Thymus (tissue), 11 donors: Measurements from ENCODE around the gene PRF1. TPM values are rescaled to one million over a fixed set of nuclear protein-coding genes. Genes with fewer than 3 reads are reported as not detected.
A peak's percentile ranks its signal among the peaks of the same experiment; 100 is the strongest.

Experiments
- DNase-seq, 9 donors: peaks; one replicate each; pipeline ENCODE4 v3.0.0-alpha.2; 2013; ENCODE audit warnings: low spot score in 9 of 9, low read depth in 6 of 9, missing footprints in 1 of 9
- H3K27ac ChIP-seq, 2 donors: one replicate each; pipeline ENCODE4 v1.5.1; 2013; ENCODE audit warnings: control low read depth in 1 of 2, low read depth in 1 of 2, low read length in 1 of 2, mild to moderate bottlenecking in 1 of 2, moderate library complexity in 1 of 2
- H3K27me3 ChIP-seq, 2 donors: one replicate each; pipeline ENCODE4 v1.5.1; 2013; ENCODE audit warnings: low read length in 1 of 2; ENCODE audit not compliant: control insufficient read depth in 2 of 2, insufficient read depth in 1 of 2
- H3K36me3 ChIP-seq, 2 donors: one replicate each; pipeline ENCODE4 v1.5.1; 2013; ENCODE audit warnings: low read length in 1 of 2, mild to moderate bottlenecking in 1 of 2, moderate library complexity in 1 of 2; ENCODE audit not compliant: control insufficient read depth in 2 of 2, insufficient read depth in 2 of 2
- H3K4me1 ChIP-seq, 2 donors: one replicate each; pipeline ENCODE4 v1.5.1; 2013; ENCODE audit warnings: low read length in 2 of 2; ENCODE audit not compliant: control insufficient read depth in 2 of 2, insufficient read depth in 2 of 2
- H3K4me3 ChIP-seq, 2 donors: one replicate each; pipeline ENCODE4 v1.5.1; 2013; ENCODE audit warnings: low read length in 2 of 2, control low read depth in 1 of 2, mild to moderate bottlenecking in 1 of 2
- H3K9me3 ChIP-seq, 2 donors: one replicate each; pipeline ENCODE4 v1.5.1; 2013; ENCODE audit warnings: low read length in 1 of 2, mild to moderate bottlenecking in 1 of 2; ENCODE audit not compliant: control insufficient read depth in 2 of 2, insufficient read depth in 1 of 2
- WGBS: extraction: QIAGEN DNeasy Blood & Tissue Kit; methylation state at CpG from one replicate; pipeline ENCODE4 v1.1.7; 2013; 5-methylcytosine and 5-hydroxymethylcytosine counted together
- polyA plus RNA-seq: library from polyadenylated mRNA; stranded (reverse); fragments of 200-250 nt; gene quantifications from one replicate; pipeline ENCODE4 v1.2.3, GENCODE V29; 2013
- total RNA-seq: library from RNA; stranded (reverse); fragments of 120-200 nt; gene quantifications from one replicate; pipeline ENCODE4 v1.2.4, GENCODE V29; 2013
- donor health status: healthy.

Gene PRF1
- total and polyA plus RNA-seq, 2 donors: 9.1 to 12.3 TPM

GRCh38 chr10:70575874-70576802, 26.4 kb downstream of the PRF1 start:
- H3K4me3 ChIP-seq: no peak overlapping the region
- H3K9me3 ChIP-seq: peaks cover 0 to 3% of the 10 kb centered on the region in 2 donors
- peaks cover 6 to 31% of the 10 kb centered on the region in 2 donors for H3K4me1 ChIP-seq
- peak overlapping the region in 1 of 2 donors; percentile 2 for H3K27ac ChIP-seq
- no peaks in the 10 kb centered on the region for H3K36me3 ChIP-seq
- WGBS: 14% methylated on average over 12 of the region's 12 CpGs
- peak in 1 of 9 donors; percentile 54 for DNase-seq
- H3K27me3 ChIP-seq: no peaks in the 10 kb centered on the region

GRCh38 chr10:70575486-70575873, 27.1 kb downstream of the PRF1 start:
- peak overlapping the region in 1 of 2 donors; percentile 2 for H3K27ac ChIP-seq
- peaks cover 0 to 3% of the 10 kb centered on the region in 2 donors for H3K9me3 ChIP-seq
- 72% methylated on average over 4 of the region's 4 CpGs for WGBS
- no peak for DNase-seq
- no peak overlapping the region for H3K4me3 ChIP-seq
- peaks cover 6 to 31% of the 10 kb centered on the region in 2 donors for H3K4me1 ChIP-seq
- H3K27me3 ChIP-seq: no peaks in the 10 kb centered on the region
- no peaks in the 10 kb centered on the region for H3K36me3 ChIP-seq

GRCh38 chr10:70573599-70574506, 28.7 kb downstream of the PRF1 start:
- no peak for DNase-seq
- Histone ChIP-seq H3K27me3 (no peaks in the 10 kb centered on the region), H3K9me3 (no peaks in the 10 kb centered on the region), H3K36me3 (no peaks in the 10 kb centered on the region), H3K4me1 (peaks cover 6 to 35% of the 10 kb centered on the region in 2 donors), H3K4me3 (no peak overlapping the region), H3K27ac (no peak overlapping the region)
- 97% methylated on average over 11 of the region's 11 CpGs for WGBS

GRCh38 chr10:70571636-70572439, 30.7 kb downstream of the PRF1 start:
- Histone ChIP-seq H3K36me3 (no peaks in the 10 kb centered on the region), H3K9me3 (no peaks in the 10 kb centered on the region), H3K4me3 (no peak overlapping the region), H3K27ac (no peak overlapping the region), H3K4me1 (peaks cover 4 to 27% of the 10 kb centered on the region in 2 donors), H3K27me3 (no peaks in the 10 kb centered on the region)
- 81% methylated on average over 16 of the region's 16 CpGs for WGBS
- no peak for DNase-seq

- Histone ChIP-seq H3K27me3 (no peaks in the 10 kb centered on the region), H3K36me3 (no peaks in the 10 kb centered on the region), H3K27ac (no peak overlapping the region), H3K4me3 (no peak overlapping the region), H3K4me1 (peaks cover under 1 to 21% of the 10 kb centered on the region in 2 donors), H3K9me3 (no peaks in the 10 kb centered on the region)
- DNase-seq: no peak
- 82% methylated on average over 4 of the region's 4 CpGs for WGBS
These were observed 31.3 kb downstream of the PRF1 start for GRCh38 chr10:70571236-70571635.

- no peak overlapping the region for H3K27ac ChIP-seq
These were observed 33.6 kb downstream of the PRF1 start for GRCh38 chr10:70568781-70569495.

GRCh38 chr10:70568113-70568512, 34.4 kb downstream of the PRF1 start:
- Histone ChIP-seq H3K4me3 (no peak overlapping the region), H3K36me3 (peaks cover 0 to 2% of the 10 kb centered on the region in 2 donors), H3K4me1 (peaks cover 0 to 18% of the 10 kb centered on the region in 2 donors), H3K27me3 (no peaks in the 10 kb centered on the region), H3K27ac (no peak overlapping the region), H3K9me3 (no peaks in the 10 kb centered on the region)
- no peak for DNase-seq
- 74% methylated on average over 3 of the region's 3 CpGs for WGBS

More at GRCh38 chr10:70568781-70569495, 33.6 kb downstream of the PRF1 start:
- Histone ChIP-seq H3K9me3 (no peaks in the 10 kb centered on the region), H3K27me3 (no peaks in the 10 kb centered on the region), H3K36me3 (peaks cover 0 to 2% of the 10 kb centered on the region in 2 donors), H3K4me1 (peaks cover 0 to 12% of the 10 kb centered on the region in 2 donors), H3K4me3 (no peak overlapping the region)
- DNase-seq: no peak
- WGBS: 86% methylated on average over 7 of the region's 7 CpGs

GRCh38 chr10:70567603-70568002, 34.9 kb downstream of the PRF1 start:
- Histone ChIP-seq H3K36me3 (peaks cover 0 to 2% of the 10 kb centered on the region in 2 donors), H3K4me1 (peaks cover 0 to 22% of the 10 kb centered on the region in 2 donors), H3K27ac (no peak overlapping the region), H3K4me3 (no peak overlapping the region), H3K9me3 (no peaks in the 10 kb centered on the region), H3K27me3 (no peaks in the 10 kb centered on the region)
- no peak for DNase-seq
- 90% methylated on average over 4 of the region's 4 CpGs for WGBS
